T-helper 9 cell (primary cell): Measurements from ENCODE around the gene RNPEPL1.

Experiments used
- DNase-seq: peaks from one replicate; pipeline ENCODE4 v3.0.0-alpha.2; 2020

RNPEPL1 gene

GRCh38 chr2:240627736-240628506 lies 59.6 kb downstream of the RNPEPL1 start:
- no peak for DNase-seq

DNA sequence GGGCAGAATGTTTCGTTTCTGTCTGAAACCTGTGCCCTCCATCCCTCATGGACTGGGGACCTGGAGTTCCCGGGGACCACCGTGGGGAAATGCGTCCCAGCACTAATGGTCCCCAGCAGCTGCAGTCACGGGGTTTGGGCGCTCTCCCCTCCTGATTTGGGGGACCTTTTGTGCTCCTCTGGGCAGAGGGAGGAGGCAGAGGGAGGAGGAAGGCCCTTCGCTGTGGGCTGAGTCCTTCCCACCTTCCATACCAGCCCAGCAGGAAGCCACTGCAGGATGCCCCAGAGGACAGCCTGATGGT lies 60.2 kb downstream of the RNPEPL1 start:
- no peak for DNase-seq

DNA sequence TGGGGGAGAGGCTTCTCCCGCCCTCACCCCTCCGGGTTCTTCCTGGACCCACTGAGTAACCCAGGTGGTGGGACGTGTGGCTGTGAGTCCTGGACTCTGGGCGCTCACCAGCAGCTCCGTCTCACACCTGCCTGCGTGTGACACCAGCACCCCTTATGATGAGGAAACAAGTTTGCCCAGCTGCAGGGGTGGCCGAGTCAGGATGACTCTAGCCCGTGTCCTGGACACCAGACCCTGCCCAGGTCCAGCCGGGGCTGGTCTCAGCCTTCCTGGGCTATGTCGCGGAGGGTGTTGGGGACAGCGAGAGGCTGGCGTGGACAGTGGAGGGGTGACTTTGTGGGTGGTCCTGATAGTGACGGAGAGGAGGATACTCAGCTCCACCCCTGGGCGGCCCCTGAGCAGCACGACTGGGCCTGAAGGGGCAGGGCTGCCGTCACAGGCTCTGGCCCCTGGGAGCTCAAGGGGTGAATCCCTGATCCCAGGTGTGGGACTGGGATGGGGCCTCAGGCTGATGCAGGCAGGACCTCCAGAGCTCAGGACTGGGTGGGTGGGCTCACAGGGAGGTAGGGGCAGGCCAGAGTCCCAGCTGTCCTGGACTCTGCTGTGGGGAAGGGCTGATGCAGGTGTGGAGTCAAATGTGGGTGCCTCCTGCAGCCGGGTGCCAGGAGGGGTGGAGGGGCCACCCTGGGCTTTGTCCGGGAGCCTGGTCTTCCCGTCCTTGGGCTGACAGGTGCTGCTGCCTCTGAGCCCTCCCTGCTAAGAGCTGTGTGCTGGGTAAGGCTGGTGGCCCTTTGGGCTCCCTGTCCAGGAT lies 60.7 kb downstream of the RNPEPL1 start:
- DNase-seq: no peak

DNA sequence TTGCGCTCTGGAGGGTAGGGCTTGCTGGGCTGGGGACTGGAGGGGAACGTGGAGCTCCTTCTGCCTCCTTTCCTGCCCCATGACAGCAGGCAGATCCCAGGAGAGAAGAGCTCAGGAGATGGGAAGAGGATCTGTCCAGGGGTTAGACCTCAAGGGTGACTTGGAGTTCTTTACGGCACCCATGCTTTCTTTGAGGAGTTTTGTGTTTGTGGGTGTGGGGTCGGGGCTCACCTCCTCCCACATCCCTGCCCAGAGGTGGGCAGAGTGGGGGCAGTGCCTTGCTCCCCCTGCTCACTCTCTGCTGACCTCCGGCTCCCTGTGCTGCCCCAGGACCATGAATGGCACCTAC lies 61.3 kb downstream of the RNPEPL1 start:
- no peak for DNase-seq

- DNase-seq: no peak
Measured at GRCh38 chr2:240629968-240630770, 61.9 kb downstream of the RNPEPL1 start.
